ENCODE measurements around the gene ST6GALNAC2.
"Not testable (repeated sequence)": the region's sequence is repeated elsewhere in the genome, so short reads cannot be mapped to it uniquely, and the experiment has no call there.

Gene ST6GALNAC2

GRCh38 chr17:76570457-76570856 is 15.2 kb downstream of the ST6GALNAC2 start:
- no peak for FAIRE-seq

GRCh38 chr17:76569607-76570279 is 15.9 kb downstream of the ST6GALNAC2 start:
- FAIRE-seq, result no peak

- no peak for FAIRE-seq
Measured at GRCh38 chr17:76568811-76569221, 16.8 kb downstream of the ST6GALNAC2 start.

GRCh38 chr17:76567634-76568432 is 17.8 kb downstream of the ST6GALNAC2 start:
- FAIRE-seq, result no peak

- FAIRE-seq, result no peak
Measured at GRCh38 chr17:76566988-76567431, 18.6 kb downstream of the ST6GALNAC2 start.

- FAIRE-seq, result no peak
Measured at GRCh38 chr17:76566613-76566943, 19.1 kb downstream of the ST6GALNAC2 start.

GRCh38 chr17:76565728-76566612 is 19.7 kb downstream of the ST6GALNAC2 start:
- no peak for FAIRE-seq

GRCh38 chr17:76564991-76565727 is 20.5 kb downstream of the ST6GALNAC2 start:
- FAIRE-seq, result not testable (repeated sequence)

- not testable (repeated sequence) for FAIRE-seq
Measured at GRCh38 chr17:76563359-76563758, 22.3 kb downstream of the ST6GALNAC2 start.

- no peak for FAIRE-seq
Measured at GRCh38 chr17:76562734-76563148, 22.9 kb downstream of the ST6GALNAC2 start.

GRCh38 chr17:76561799-76562268 is 23.8 kb downstream of the ST6GALNAC2 start:
- no peak for FAIRE-seq

- no peak for FAIRE-seq
Measured at GRCh38 chr17:76561332-76561731, 24.3 kb downstream of the ST6GALNAC2 start.

GRCh38 chr17:76560877-76561221 is 24.8 kb downstream of the ST6GALNAC2 start:
- no peak for FAIRE-seq

- FAIRE-seq, result no peak
Measured at GRCh38 chr17:76560036-76560876, 25.4 kb downstream of the ST6GALNAC2 start.

- not testable (repeated sequence) for FAIRE-seq
Measured at GRCh38 chr17:76559460-76559859, 26.2 kb downstream of the ST6GALNAC2 start.

- FAIRE-seq, result no peak
Measured at GRCh38 chr17:76558198-76559095, 27.2 kb downstream of the ST6GALNAC2 start.

- FAIRE-seq, result peak; percentile 39
Measured at GRCh38 chr17:76557368-76558197, 28.1 kb downstream of the ST6GALNAC2 start.

- FAIRE-seq, result no peak
Measured at GRCh38 chr17:76556765-76557367, 28.8 kb downstream of the ST6GALNAC2 start.

- FAIRE-seq, result no peak
Measured at GRCh38 chr17:76554131-76554530, 31.5 kb downstream of the ST6GALNAC2 start.
